ENCODE data around the gene POU6F2.

- no peak for TF ChIP-seq EZH2phosphoT487 (IDR thresholded peaks at IDR 0.05; ENCODE audit: unreplicated experiment)
- TF ChIP-seq REST (IDR thresholded peaks at IDR 0.05; ENCODE audit: unreplicated experiment): no peak
- TF ChIP-seq CTCF (conservative IDR thresholded peaks at IDR 0.05; ENCODE audit: low read depth in 2 of 2): no peak
- TF ChIP-seq POLR2AphosphoS5 (IDR thresholded peaks at IDR 0.05; ENCODE audit: low read depth): no peak
- TF ChIP-seq EZH2 (IDR thresholded peaks at IDR 0.05; ENCODE audit: low read depth, unreplicated experiment): no peak
- no peak for TF ChIP-seq ZNF114 (CRISPR knock-in tag; IDR thresholded peaks at IDR 0.05)
- TF ChIP-seq STAT1 (IDR thresholded peaks at IDR 0.05; ENCODE audit: unreplicated experiment): no peak
- TF ChIP-seq NANOG (IDR thresholded peaks at IDR 0.05; ENCODE audit: borderline replicate concordance): no peak
- no peak for TF ChIP-seq JUNB (IDR thresholded peaks at IDR 0.05; ENCODE audit: unreplicated experiment)
- TF ChIP-seq ETS1 (IDR thresholded peaks at IDR 0.05): no peak
- no peak for TF ChIP-seq CREB1 (CRISPR knock-in tag; IDR thresholded peaks at IDR 0.05; ENCODE audit: low read depth)
These were observed 452.7 kb downstream of the POU6F2 start for GRCh38 chr7:39430441-39430840.

All from GM23338 (cell line).